Rectal smooth muscle tissue (tissue), 1 donor: ENCODE results near the gene DGKG.
A peak's percentile ranks its signal among the peaks of the same experiment; 100 is the strongest.

Experiments used
- H3K27ac ChIP-seq: one replicate; pipeline ENCODE4 v1.7.0; 2013; ENCODE audit warnings: low read depth, low read length, inconsistent platforms
- H3K27me3 ChIP-seq: one replicate; pipeline ENCODE4 v1.7.0; 2013; ENCODE audit warnings: low read length; ENCODE audit not compliant: control insufficient read depth, insufficient read depth
- H3K36me3 ChIP-seq: one replicate; pipeline ENCODE4 v1.7.0; 2013; ENCODE audit warnings: low read length; ENCODE audit not compliant: control insufficient read depth, insufficient read depth
- H3K4me1 ChIP-seq: one replicate; pipeline ENCODE4 v1.7.0; 2013; ENCODE audit warnings: low read length; ENCODE audit not compliant: control insufficient read depth, insufficient read depth
- H3K4me3 ChIP-seq: one replicate; pipeline ENCODE4 v1.7.0; 2013; ENCODE audit warnings: low read length
- H3K9ac ChIP-seq: one replicate; pipeline ENCODE4 v1.7.0; 2013; ENCODE audit warnings: low read length

DGKG gene

GRCh38 chr3:186102687-186103086 is 259.3 kb downstream of the DGKG start:
- Histone ChIP-seq H3K36me3 (no peaks in the 10 kb centered on the region), H3K27ac (no peak overlapping the region), H3K4me3 (no peak overlapping the region), H3K27me3 (peaks cover 3% of the 10 kb centered on the region), H3K4me1 (no peaks in the 10 kb centered on the region), H3K9ac (no peak overlapping the region)

GRCh38 chr3:186100398-186100797 is 261.6 kb downstream of the DGKG start:
- Histone ChIP-seq H3K27ac (no peak overlapping the region), H3K36me3 (no peaks in the 10 kb centered on the region)

GRCh38 chr3:186099178-186099577 is 262.9 kb downstream of the DGKG start:
- H3K9ac ChIP-seq = no peak overlapping the region
- H3K27me3 ChIP-seq = no peaks in the 10 kb centered on the region
- no peaks in the 10 kb centered on the region for H3K4me1 ChIP-seq
- H3K27ac ChIP-seq = no peak overlapping the region
- no peak overlapping the region for H3K4me3 ChIP-seq
- no peaks in the 10 kb centered on the region for H3K36me3 ChIP-seq

More at GRCh38 chr3:186100398-186100797, 261.6 kb downstream of the DGKG start:
- H3K4me1 ChIP-seq = no peaks in the 10 kb centered on the region
- H3K9ac ChIP-seq = no peak overlapping the region
- no peak overlapping the region for H3K4me3 ChIP-seq
- H3K27me3 ChIP-seq = no peaks in the 10 kb centered on the region

GRCh38 chr3:186098740-186099139 is 263.3 kb downstream of the DGKG start:
- Histone ChIP-seq H3K27me3 (no peaks in the 10 kb centered on the region), H3K4me3 (no peak overlapping the region), H3K4me1 (no peaks in the 10 kb centered on the region), H3K9ac (no peak overlapping the region), H3K36me3 (no peaks in the 10 kb centered on the region), H3K27ac (no peak overlapping the region)

- Histone ChIP-seq H3K27ac (no peak overlapping the region), H3K36me3 (no peaks in the 10 kb centered on the region), H3K27me3 (no peaks in the 10 kb centered on the region), H3K9ac (no peak overlapping the region), H3K4me1 (no peaks in the 10 kb centered on the region), H3K4me3 (peak overlapping the region; percentile 34)
These were observed 264.2 kb downstream of the DGKG start for GRCh38 chr3:186097663-186098451.

GRCh38 chr3:186097317-186097662 is 264.7 kb downstream of the DGKG start:
- H3K4me3 ChIP-seq = peak overlapping the region; percentile 28
- H3K4me1 ChIP-seq = no peaks in the 10 kb centered on the region
- H3K36me3 ChIP-seq = no peaks in the 10 kb centered on the region
- no peak overlapping the region for H3K27ac ChIP-seq
- H3K27me3 ChIP-seq = no peaks in the 10 kb centered on the region
- no peak overlapping the region for H3K9ac ChIP-seq
